GM12878 (cell line): ENCODE measurements around the gene AGR3.

ENCODE experiments used
- BCL11A ChIP-seq: IDR thresholded peaks from 2 replicates; pipeline ENCODE4 v1.6.1; 2011; ENCODE audit warnings: low read depth, low read length
- ESRRA ChIP-seq: IDR thresholded peaks from 2 replicates; pipeline ENCODE4 v1.6.1; 2012; ENCODE audit warnings: mild to moderate bottlenecking, low read length, improper control_type of control experiment
- FOXM1 ChIP-seq: IDR thresholded peaks from 2 replicates; pipeline ENCODE4 v1.6.1; 2012; ENCODE audit warnings: low read depth, mild to moderate bottlenecking, inconsistent platforms, low read length, moderate library complexity
- NFIC ChIP-seq: IDR thresholded peaks from 2 replicates; pipeline ENCODE4 v1.6.1; 2012; ENCODE audit warnings: low read depth, mild to moderate bottlenecking, inconsistent platforms, low read length, moderate library complexity
- RELA ChIP-seq: fragments of 450-650 bp; IDR thresholded peaks from 2 replicates; pipeline ENCODE4 v1.8.0; 2014; ENCODE audit warnings: borderline replicate concordance; ENCODE audit not compliant: partially characterized antibody
- RFX5 ChIP-seq: IDR thresholded peaks from 2 replicates; pipeline ENCODE4 v1.6.1; 2011; ENCODE audit warnings: low read depth, low read length, improper control_type of control experiment
- TAF1 ChIP-seq: IDR thresholded peaks from 2 replicates; pipeline ENCODE4 v1.6.1; 2011; ENCODE audit warnings: mild to moderate bottlenecking, low read depth, low read length, borderline replicate concordance
- TARDBP ChIP-seq: IDR thresholded peaks from 2 replicates; pipeline ENCODE4 v1.6.1; 2016; ENCODE audit warnings: borderline replicate concordance
- YY1 ChIP-seq: IDR thresholded peaks from 2 replicates; pipeline ENCODE4 v1.6.1; 2011; ENCODE audit warnings: low read depth, mild to moderate bottlenecking, low read length
- ZNF274 ChIP-seq: IDR thresholded peaks from one replicate; pipeline ENCODE4 v1.8.0; 2011; ENCODE audit not compliant: insufficient read length, insufficient read depth
- TF ChIP-seq, protein P1 (sequence below), 3 experiments: IDR thresholded peaks in 2 of 3; conservative IDR thresholded peaks in 1 of 3; 2 replicates each; pipeline ENCODE4 v1.5.1; 2011; ENCODE audit warnings: low read depth in 3 of 3, low read length in 3 of 3, mild to moderate bottlenecking in 3 of 3, control low read depth in 2 of 3, moderate library complexity in 2 of 3, inconsistent platforms in 1 of 3, mixed read lengths in 1 of 3; ENCODE audit not compliant: control insufficient read depth in 2 of 3, insufficient read depth in 1 of 3; ENCODE audit errors: extremely low read depth in 1 of 3
- TF ChIP-seq, protein P2 (sequence below): fragments of 150-350 bp; IDR thresholded peaks from 2 replicates; pipeline ENCODE4 v1.6.1; 2016; ENCODE audit warnings: low read depth, low read length
- TF ChIP-seq, protein P3 (sequence below): IDR thresholded peaks from 2 replicates; pipeline ENCODE4 v1.6.1; 2012; ENCODE audit warnings: low read length, inconsistent platforms
- TF ChIP-seq, protein P4 (sequence below): fragments of 450-650 bp; IDR thresholded peaks from 2 replicates; pipeline ENCODE4 v1.6.1; 2018; ENCODE audit warnings: mild to moderate bottlenecking, low read depth, moderate library complexity; ENCODE audit not compliant: partially characterized antibody

DNA sequence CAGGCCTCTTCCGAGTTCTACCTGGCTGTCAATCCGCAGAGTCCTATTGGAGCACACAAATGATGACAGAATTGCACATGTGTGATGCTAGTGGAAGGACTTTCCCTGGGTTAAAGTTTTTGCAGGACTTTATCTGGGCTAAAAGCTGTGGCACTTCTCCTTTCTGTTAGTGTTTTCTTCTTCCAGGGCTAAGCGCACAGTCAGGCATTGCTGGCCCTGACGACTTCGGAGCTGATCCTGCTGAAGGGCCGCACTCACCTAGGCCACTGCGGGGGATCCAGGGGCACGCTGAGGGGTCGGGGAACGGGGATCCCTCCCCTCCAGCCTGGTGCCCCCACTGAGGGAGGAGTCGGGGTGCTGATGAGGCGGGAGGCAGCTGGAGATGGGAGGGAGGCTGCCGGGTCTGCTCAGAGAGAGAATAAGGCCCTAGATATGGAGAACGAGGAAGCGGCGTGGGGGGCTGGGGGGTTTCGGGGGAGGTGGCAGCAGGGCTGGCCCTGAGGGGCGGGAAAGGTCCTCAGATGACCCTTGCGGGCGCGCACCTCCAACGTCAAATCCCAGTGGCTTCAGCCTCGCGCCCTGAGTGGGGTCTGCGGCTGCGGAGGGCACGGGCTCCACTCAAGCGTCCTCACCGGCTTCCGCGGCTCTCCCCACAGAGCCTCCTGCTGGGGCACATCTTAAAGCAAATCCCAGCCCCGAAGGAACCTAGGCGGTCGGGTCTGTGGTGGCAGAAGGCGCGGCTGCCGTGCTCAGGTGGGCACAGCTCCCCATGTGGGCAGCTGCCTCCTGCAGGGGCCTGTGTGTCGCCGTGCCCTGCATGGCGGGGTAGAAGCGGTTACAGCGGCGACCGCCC, 30.9 kb downstream of the AGR3 start:
- TF ChIP-seq, protein P1, sequence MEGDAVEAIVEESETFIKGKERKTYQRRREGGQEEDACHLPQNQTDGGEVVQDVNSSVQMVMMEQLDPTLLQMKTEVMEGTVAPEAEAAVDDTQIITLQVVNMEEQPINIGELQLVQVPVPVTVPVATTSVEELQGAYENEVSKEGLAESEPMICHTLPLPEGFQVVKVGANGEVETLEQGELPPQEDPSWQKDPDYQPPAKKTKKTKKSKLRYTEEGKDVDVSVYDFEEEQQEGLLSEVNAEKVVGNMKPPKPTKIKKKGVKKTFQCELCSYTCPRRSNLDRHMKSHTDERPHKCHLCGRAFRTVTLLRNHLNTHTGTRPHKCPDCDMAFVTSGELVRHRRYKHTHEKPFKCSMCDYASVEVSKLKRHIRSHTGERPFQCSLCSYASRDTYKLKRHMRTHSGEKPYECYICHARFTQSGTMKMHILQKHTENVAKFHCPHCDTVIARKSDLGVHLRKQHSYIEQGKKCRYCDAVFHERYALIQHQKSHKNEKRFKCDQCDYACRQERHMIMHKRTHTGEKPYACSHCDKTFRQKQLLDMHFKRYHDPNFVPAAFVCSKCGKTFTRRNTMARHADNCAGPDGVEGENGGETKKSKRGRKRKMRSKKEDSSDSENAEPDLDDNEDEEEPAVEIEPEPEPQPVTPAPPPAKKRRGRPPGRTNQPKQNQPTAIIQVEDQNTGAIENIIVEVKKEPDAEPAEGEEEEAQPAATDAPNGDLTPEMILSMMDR (IDR thresholded peaks at IDR 0.05 in 2 of 3, conservative IDR thresholded peaks at IDR 0.05 in 1 of 3; ENCODE audit: control insufficient read depth in 2 of 3, extremely low read depth in 1 of 3, insufficient read depth in 1 of 3, low read depth in 3 of 3, low read length in 3 of 3), result no peak
- no peak for TF ChIP-seq RELA
- no peak for TF ChIP-seq ESRRA
- TF ChIP-seq TAF1, result no peak
- TF ChIP-seq RFX5, result no peak
- TF ChIP-seq, protein P2, sequence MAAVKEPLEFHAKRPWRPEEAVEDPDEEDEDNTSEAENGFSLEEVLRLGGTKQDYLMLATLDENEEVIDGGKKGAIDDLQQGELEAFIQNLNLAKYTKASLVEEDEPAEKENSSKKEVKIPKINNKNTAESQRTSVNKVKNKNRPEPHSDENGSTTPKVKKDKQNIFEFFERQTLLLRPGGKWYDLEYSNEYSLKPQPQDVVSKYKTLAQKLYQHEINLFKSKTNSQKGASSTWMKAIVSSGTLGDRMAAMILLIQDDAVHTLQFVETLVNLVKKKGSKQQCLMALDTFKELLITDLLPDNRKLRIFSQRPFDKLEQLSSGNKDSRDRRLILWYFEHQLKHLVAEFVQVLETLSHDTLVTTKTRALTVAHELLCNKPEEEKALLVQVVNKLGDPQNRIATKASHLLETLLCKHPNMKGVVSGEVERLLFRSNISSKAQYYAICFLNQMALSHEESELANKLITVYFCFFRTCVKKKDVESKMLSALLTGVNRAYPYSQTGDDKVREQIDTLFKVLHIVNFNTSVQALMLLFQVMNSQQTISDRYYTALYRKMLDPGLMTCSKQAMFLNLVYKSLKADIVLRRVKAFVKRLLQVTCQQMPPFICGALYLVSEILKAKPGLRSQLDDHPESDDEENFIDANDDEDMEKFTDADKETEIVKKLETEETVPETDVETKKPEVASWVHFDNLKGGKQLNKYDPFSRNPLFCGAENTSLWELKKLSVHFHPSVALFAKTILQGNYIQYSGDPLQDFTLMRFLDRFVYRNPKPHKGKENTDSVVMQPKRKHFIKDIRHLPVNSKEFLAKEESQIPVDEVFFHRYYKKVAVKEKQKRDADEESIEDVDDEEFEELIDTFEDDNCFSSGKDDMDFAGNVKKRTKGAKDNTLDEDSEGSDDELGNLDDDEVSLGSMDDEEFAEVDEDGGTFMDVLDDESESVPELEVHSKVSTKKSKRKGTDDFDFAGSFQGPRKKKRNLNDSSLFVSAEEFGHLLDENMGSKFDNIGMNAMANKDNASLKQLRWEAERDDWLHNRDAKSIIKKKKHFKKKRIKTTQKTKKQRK, result no peak
- TF ChIP-seq, protein P3, sequence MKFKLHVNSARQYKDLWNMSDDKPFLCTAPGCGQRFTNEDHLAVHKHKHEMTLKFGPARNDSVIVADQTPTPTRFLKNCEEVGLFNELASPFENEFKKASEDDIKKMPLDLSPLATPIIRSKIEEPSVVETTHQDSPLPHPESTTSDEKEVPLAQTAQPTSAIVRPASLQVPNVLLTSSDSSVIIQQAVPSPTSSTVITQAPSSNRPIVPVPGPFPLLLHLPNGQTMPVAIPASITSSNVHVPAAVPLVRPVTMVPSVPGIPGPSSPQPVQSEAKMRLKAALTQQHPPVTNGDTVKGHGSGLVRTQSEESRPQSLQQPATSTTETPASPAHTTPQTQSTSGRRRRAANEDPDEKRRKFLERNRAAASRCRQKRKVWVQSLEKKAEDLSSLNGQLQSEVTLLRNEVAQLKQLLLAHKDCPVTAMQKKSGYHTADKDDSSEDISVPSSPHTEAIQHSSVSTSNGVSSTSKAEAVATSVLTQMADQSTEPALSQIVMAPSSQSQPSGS, result no peak
- no peak for TF ChIP-seq ZNF274
- no peak for TF ChIP-seq TARDBP
- TF ChIP-seq YY1, result no peak
- TF ChIP-seq NFIC, result no peak
- no peak for TF ChIP-seq BCL11A
- TF ChIP-seq, protein P4, sequence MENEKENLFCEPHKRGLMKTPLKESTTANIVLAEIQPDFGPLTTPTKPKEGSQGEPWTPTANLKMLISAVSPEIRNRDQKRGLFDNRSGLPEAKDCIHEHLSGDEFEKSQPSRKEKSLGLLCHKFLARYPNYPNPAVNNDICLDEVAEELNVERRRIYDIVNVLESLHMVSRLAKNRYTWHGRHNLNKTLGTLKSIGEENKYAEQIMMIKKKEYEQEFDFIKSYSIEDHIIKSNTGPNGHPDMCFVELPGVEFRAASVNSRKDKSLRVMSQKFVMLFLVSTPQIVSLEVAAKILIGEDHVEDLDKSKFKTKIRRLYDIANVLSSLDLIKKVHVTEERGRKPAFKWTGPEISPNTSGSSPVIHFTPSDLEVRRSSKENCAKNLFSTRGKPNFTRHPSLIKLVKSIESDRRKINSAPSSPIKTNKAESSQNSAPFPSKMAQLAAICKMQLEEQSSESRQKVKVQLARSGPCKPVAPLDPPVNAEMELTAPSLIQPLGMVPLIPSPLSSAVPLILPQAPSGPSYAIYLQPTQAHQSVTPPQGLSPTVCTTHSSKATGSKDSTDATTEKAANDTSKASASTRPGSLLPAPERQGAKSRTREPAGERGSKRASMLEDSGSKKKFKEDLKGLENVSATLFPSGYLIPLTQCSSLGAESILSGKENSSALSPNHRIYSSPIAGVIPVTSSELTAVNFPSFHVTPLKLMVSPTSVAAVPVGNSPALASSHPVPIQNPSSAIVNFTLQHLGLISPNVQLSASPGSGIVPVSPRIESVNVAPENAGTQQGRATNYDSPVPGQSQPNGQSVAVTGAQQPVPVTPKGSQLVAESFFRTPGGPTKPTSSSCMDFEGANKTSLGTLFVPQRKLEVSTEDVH, result no peak
- no peak for TF ChIP-seq FOXM1
